ENCODE results near the gene SCEL.

SCEL gene

GRCh38 chr13:77637588-77637987 lies 102.1 kb downstream of the SCEL start:
- Histone ChIP-seq H3K36me3 (ENCODE audit: control insufficient read depth in 2 of 2, insufficient read depth in 1 of 2, low read length in 2 of 2) (no peaks in the 10 kb centered on the region), H3K27ac (ENCODE audit: extremely low read depth, low read depth, low read length) (no peak overlapping the region), H3K9me3 (ENCODE audit: control insufficient read depth, insufficient read depth, low read depth, low read length) (no peaks in the 10 kb centered on the region), H3K4me3 (ENCODE audit: low read depth, low read length) (no peak overlapping the region), H3K4me1 (ENCODE audit: control insufficient read depth, insufficient read depth, low read length) (no peaks in the 10 kb centered on the region)
- TF ChIP-seq ZNF280C (tag by site-specific recombination; IDR thresholded peaks at IDR 0.05): no peak
- no peak for TF ChIP-seq ZNF530 (tag by site-specific recombination; IDR thresholded peaks at IDR 0.05; ENCODE audit: low read depth)
- no peak for TF ChIP-seq ZNF138 (tag by site-specific recombination; IDR thresholded peaks at IDR 0.05; ENCODE audit: borderline replicate concordance)
- TF ChIP-seq ZNF548 (tag by site-specific recombination; IDR thresholded peaks at IDR 0.05): no peak
- no peak for TF ChIP-seq GLI2 (tag by site-specific recombination; IDR thresholded peaks at IDR 0.05; ENCODE audit: borderline replicate concordance, low read depth)
- TF ChIP-seq KLF16 (tag by site-specific recombination; IDR thresholded peaks at IDR 0.05): no peak
- TF ChIP-seq ZNF221 (tag by site-specific recombination; IDR thresholded peaks at IDR 0.05; ENCODE audit: borderline replicate concordance): no peak
- TF ChIP-seq HOXA7 (CRISPR knock-in tag; IDR thresholded peaks at IDR 0.05; ENCODE audit: borderline replicate concordance): no peak
- no peak for TF ChIP-seq ZNF768 (tag by site-specific recombination; IDR thresholded peaks at IDR 0.05)
- TF ChIP-seq ZNF843 (tag by site-specific recombination; IDR thresholded peaks at IDR 0.05): no peak
- TF ChIP-seq GLI4 (tag by site-specific recombination; IDR thresholded peaks at IDR 0.05): no peak
- TF ChIP-seq ZSCAN23 (tag by site-specific recombination; IDR thresholded peaks at IDR 0.05): no peak
- no peak for TF ChIP-seq ZNF558 (tag by site-specific recombination; IDR thresholded peaks at IDR 0.05)
- TF ChIP-seq ZNF433 (tag by site-specific recombination; IDR thresholded peaks at IDR 0.05; ENCODE audit: low read depth): no peak
- no peak for TF ChIP-seq ZNF362 (tag by site-specific recombination; IDR thresholded peaks at IDR 0.05)
- no peak for TF ChIP-seq WT1 (tag by site-specific recombination; IDR thresholded peaks at IDR 0.05)
- TF ChIP-seq ZNF114 (tag by site-specific recombination; IDR thresholded peaks at IDR 0.05): no peak
- ChIA-PET POLR2A (no interaction called here), CTCF (no interaction called here)

GRCh38 chr13:77650409-77650808 lies 114.9 kb downstream of the SCEL start:
- TF ChIP-seq ZNF623 (tag by site-specific recombination; IDR thresholded peaks at IDR 0.05) (no peak), ZNF112 (tag by site-specific recombination; IDR thresholded peaks at IDR 0.05) (no peak), ZNF239 (tag by site-specific recombination; IDR thresholded peaks at IDR 0.05) (no peak), ZFP3 (tag by site-specific recombination; IDR thresholded peaks at IDR 0.05; ENCODE audit: low read depth) (no peak), ZNF629 (tag by site-specific recombination; IDR thresholded peaks at IDR 0.05) (no peak), ZNF433 (tag by site-specific recombination; IDR thresholded peaks at IDR 0.05; ENCODE audit: low read depth) (no peak), ZNF394 (tag by site-specific recombination; IDR thresholded peaks at IDR 0.05; ENCODE audit: borderline replicate concordance) (no peak), ZNF791 (tag by site-specific recombination; IDR thresholded peaks at IDR 0.05) (no peak), ZNF335 (tag by site-specific recombination; conservative IDR thresholded peaks at IDR 0.05) (no peak), ZNF155 (tag by site-specific recombination; IDR thresholded peaks at IDR 0.05) (no peak), KLF8 (tag by site-specific recombination; IDR thresholded peaks at IDR 0.05) (no peak), SCRT2 (tag by site-specific recombination; IDR thresholded peaks at IDR 0.05) (no peak), ATF2 (tag by site-specific recombination; IDR thresholded peaks at IDR 0.05; ENCODE audit: low read depth) (no peak), FEZF1 (tag by site-specific recombination; IDR thresholded peaks at IDR 0.05) (no peak)
- Histone ChIP-seq H3K27ac (ENCODE audit: extremely low read depth, low read depth, low read length) (no peak overlapping the region), H3K4me3 (ENCODE audit: low read depth, low read length) (no peak overlapping the region), H3K4me1 (ENCODE audit: control insufficient read depth, insufficient read depth, low read length) (no peaks in the 10 kb centered on the region), H3K36me3 (ENCODE audit: control insufficient read depth in 2 of 2, insufficient read depth in 1 of 2, low read length in 2 of 2) (no peaks in the 10 kb centered on the region), H3K9me3 (ENCODE audit: control insufficient read depth, insufficient read depth, low read depth, low read length) (no peaks in the 10 kb centered on the region)
- ChIA-PET CTCF (no interaction called here), POLR2A (no interaction called here)
